ENCODE data around the gene UBASH3B.

GRCh38 chr11:122727101-122727929 lies 71.8 kb downstream of the UBASH3B start:
- no peak for TF ChIP-seq CTCF (conservative IDR thresholded peaks at IDR 0.05)
- TF ChIP-seq EZH2 (IDR thresholded peaks at IDR 0.05; ENCODE audit: low read depth), result no peak

Data from PC-9 (cell line).